Body of pancreas (tissue), 4 donors: Measurements from ENCODE around the gene RSRP1.
"Not testable (repeated sequence)": the region's sequence is repeated elsewhere in the genome, so short reads cannot be mapped to it uniquely, and the experiment has no call there.

Experiments used
- CTCF ChIP-seq, 7 experiments: fragments of 450-650 bp in 4 of 7; fragments of 200-600 bp in 3 of 7; sonication (generic) in 3 of 7; IDR thresholded peaks; one replicate each; pipeline ENCODE4 v1.5.1; 2016 to 2019; ENCODE audit warnings: antibody characterized with exemption in 7 of 7
- POLR2A ChIP-seq, 3 donors: fragments of 450-650 bp; IDR thresholded peaks; one replicate each; pipeline ENCODE4 v1.6.1; 2016; ENCODE audit warnings: antibody characterized with exemption in 3 of 3, mild to moderate bottlenecking in 2 of 3

- not testable (repeated sequence) for TF ChIP-seq CTCF, POLR2A (IDR thresholded peaks at IDR 0.05)
These were observed 28.4 kb upstream of the RSRP1 start for GRCh38 chr1:25275648-25276047.
